Medulla oblongata (tissue), 1 donor: ENCODE measurements around the gene NXPH1.

Experiments used
- DNase-seq: peaks from one replicate; pipeline ENCODE4 v3.0.0-alpha.2; 2015; ENCODE audit errors: extremely low spot score

The NXPH1 gene

GRCh38 chr7:8590225-8590624 is 156.8 kb downstream of the NXPH1 start:
- no peak for DNase-seq

- no peak for DNase-seq
Measured at GRCh38 chr7:8590791-8591190, 157.4 kb downstream of the NXPH1 start.

GRCh38 chr7:8591289-8591688 is 157.9 kb downstream of the NXPH1 start:
- no peak for DNase-seq

DNA sequence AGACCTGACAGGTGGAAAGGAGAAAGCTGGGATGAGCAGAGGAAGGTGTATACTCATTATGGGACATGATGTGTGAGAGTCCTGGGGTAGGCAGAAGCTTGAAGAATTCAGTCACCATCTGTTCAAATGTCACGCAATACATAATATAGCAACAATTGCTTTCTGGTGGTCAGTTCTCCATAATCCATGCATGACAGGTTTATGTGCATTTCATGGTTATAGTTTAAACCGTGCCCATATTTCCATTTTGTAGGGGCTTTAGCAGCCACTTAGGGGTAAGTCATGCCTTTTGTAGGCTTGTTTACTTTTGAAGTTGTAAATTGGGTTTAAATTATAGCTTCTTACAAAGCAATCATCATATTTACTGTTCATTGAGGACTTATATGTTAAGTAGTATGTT is 158.8 kb downstream of the NXPH1 start:
- DNase-seq: no peak

DNA sequence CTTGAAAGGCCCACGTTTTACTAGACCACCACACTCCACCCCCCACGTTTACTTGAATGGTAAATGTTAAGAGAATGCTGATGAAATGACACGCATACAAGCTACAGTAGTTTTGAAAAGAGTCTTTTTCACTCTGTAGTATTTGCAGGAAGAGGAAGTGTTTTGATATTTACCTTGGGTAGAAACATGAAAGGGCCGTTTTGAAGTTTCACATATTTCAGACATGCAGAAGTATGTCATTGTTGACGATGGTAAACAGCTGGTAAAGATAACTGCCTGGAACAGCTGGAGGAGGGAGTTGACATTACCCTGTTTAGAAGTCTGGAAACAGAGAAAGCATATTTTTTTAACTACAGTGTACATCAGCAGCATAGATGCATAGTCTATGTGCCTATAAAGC is 160.7 kb downstream of the NXPH1 start:
- no peak for DNase-seq

- DNase-seq: no peak
Measured at GRCh38 chr7:8597565-8597964, 164.2 kb downstream of the NXPH1 start.

- DNase-seq: no peak
Measured at GRCh38 chr7:8601121-8601520, 167.7 kb downstream of the NXPH1 start.

DNA sequence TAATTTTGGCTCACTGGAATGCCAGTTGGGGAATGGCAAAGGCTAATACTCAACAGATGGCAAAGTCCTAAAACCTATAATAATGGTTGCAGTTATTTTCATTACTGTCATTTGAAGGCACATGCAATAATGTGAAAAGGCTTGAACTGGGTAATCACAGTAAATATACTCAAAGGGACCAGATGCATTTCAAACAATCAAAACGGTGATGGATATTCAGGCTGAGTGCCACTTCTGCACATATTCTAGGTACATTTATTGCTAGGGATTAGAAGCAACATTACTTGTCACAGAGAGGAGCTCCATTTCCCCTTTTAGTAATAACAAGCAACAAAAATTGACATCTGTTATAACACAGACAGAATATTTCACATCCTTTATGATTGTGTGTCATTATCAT is 171.8 kb downstream of the NXPH1 start:
- no peak for DNase-seq

- DNase-seq: no peak
Measured at GRCh38 chr7:8612584-8612983, 179.2 kb downstream of the NXPH1 start.

- DNase-seq: no peak
Measured at GRCh38 chr7:8613191-8613590, 179.8 kb downstream of the NXPH1 start.

DNA sequence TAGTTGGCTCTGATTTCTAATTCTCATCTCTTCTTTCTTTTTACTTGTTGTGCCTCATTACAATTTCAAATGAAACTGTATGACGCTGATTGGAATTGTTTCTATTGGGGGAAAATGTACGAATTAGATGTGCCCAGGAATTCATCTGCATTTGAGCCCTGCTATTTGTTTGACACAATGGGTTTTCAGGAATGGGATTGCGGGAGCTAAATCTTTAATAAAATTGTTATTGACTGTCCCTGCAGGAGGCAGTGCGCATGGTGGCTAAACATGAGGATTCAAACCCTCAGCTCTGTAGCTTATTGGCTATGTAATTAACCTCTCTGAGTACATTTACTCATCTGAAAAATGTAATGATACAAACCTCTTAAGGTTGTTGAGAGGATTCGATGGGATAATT is 181.6 kb downstream of the NXPH1 start:
- no peak for DNase-seq

- DNase-seq: no peak
Measured at GRCh38 chr7:8618441-8619070, 185.1 kb downstream of the NXPH1 start.

GRCh38 chr7:8620169-8620568 is 186.8 kb downstream of the NXPH1 start:
- no peak for DNase-seq

- DNase-seq: no peak
Measured at GRCh38 chr7:8625612-8626011, 192.2 kb downstream of the NXPH1 start.

DNA sequence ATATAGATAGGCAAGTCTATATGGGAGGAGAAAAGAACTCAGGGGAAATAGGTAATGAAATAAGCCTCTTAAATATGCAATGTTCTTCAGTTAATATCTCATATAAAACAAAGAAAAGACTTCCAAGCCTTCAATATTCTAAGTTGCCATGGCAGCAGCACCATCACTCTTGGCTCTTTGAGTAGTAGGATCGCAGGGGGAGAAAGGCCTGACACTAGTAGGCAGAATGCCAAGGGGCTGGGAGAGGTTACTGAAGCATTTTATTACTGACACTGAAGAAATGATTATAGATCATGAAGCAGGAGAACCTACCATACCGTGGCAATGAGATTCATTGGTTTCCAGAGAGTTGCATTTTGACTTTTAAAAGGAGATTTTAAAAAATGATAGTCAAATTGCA is 193.9 kb downstream of the NXPH1 start:
- no peak for DNase-seq

DNA sequence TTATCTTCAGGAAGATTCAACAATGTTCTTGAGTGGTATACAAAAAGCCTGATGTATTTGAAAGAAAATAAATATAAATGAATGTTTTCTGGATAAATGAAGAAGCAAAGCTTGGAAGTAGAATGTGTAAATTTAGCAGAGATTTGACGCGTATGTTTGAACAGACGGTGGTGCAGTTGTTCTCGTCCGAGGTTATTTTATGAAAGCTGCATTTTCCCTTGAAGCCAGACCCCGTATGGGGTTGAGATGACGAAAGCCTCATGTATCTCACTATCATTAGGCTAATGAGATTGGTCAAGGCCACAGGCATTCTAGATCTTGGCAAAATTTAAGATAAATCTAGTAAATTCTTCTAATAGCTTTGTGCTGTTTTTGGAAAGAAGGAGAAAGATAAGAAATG is 195.2 kb downstream of the NXPH1 start:
- DNase-seq: no peak

- DNase-seq: no peak
Measured at GRCh38 chr7:8629504-8629903, 196.1 kb downstream of the NXPH1 start.

DNA sequence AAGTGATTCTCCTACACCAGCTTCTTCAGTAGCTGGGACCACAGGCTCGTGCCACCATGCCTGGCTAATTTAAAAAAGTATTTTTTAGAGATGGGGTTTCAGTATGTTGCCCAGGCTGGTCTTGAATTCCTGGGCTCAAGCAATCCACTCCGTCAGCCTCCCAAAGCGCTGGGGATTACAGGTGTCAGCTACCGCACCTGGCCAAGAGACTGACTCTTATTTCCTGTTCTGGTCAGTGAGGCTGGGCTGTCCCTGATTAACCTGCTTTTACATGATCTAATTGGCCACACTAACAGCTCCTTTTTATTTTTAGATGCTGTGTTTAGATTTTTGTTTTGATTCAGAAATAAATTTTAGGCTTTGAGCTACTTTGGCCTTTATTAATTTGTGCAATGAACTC is 203.9 kb downstream of the NXPH1 start:
- DNase-seq: no peak

- DNase-seq: peak; percentile 50
Measured at GRCh38 chr7:8638076-8638475, 204.7 kb downstream of the NXPH1 start.

DNA sequence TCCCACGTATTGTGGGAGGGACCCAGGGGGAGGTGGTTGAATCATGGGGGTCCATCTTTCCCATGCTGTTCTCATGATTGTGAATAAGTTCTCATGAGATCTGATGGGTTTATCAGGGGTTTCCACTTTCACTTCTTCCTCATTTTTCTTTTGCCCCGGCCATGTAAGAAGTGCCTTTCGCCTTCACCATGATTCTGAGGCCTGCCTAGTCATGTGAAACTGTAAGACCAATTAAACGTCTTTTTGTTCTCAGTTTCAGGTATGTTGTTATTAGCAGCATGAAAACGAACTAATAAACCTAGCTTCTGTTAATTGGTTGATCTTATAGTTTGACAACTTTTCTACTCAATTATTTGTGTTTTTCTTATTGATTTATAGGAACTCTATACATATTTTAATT is 206.3 kb downstream of the NXPH1 start:
- DNase-seq: no peak

- DNase-seq: no peak
Measured at GRCh38 chr7:8640671-8641070, 207.3 kb downstream of the NXPH1 start.

- no peak for DNase-seq
Measured at GRCh38 chr7:8668627-8669500, 235.5 kb downstream of the NXPH1 start.

DNA sequence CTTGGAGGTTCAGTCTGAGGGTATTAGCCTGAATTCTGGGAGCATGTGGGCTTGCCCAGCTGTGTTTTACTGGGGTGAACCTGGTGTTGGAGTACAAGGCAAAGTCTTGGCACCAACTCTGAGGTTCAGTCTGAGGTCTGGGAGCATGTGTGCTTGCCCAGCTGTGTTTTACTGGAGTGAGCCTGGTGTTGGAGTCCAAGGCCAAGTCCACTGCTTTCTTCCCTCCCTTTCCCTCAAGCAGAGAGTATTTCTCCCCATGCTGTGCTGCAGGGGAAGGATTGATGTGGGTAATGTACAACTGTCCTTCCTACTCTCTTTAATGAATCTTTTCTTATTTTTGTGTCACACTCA is 236.1 kb downstream of the NXPH1 start:
- no peak for DNase-seq

DNA sequence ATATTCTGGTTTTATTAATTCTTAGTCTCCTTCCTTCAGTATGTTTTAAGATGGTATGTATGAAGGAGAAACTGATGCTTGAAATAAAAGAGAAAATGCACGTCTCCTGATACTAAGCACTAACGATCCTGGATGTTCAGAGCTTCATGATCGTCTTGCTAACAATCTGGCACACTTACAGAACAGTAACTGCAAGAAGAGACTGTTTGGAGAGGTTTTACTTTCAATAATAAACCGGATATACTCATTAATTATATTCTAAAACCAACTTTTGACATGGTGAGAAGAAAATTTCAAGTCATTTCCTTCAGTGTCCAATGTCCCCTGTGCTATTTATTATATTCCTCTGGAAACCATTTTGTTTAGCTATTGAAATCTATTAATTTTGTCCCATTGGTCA is 251.0 kb downstream of the NXPH1 start:
- DNase-seq: no peak
